Hematopoietic multipotent progenitor cell treated with erythropoietin and hydrocortisone succinate and interleukin-3 and kit ligand, for 8 days (in vitro differentiated cells): ENCODE results near the gene DCX.

ENCODE experiments used
- DNase-seq: peaks from one replicate; pipeline ENCODE4 v3.0.0-alpha.2; 2015

DCX gene

GRCh38 chrX:111302284-111302683 is 109.7 kb downstream of the DCX start:
- no peak for DNase-seq

- no peak for DNase-seq
These were observed 123.2 kb downstream of the DCX start for GRCh38 chrX:111288841-111289240.

- no peak for DNase-seq
These were observed 127.2 kb downstream of the DCX start for GRCh38 chrX:111284631-111285293.

GRCh38 chrX:111283446-111283845 is 128.5 kb downstream of the DCX start:
- no peak for DNase-seq

- DNase-seq, result no peak
These were observed 129.0 kb downstream of the DCX start for GRCh38 chrX:111282991-111283390.

- DNase-seq, result no peak
These were observed 129.9 kb downstream of the DCX start for GRCh38 chrX:111282139-111282538.

- no peak for DNase-seq
These were observed 141.7 kb downstream of the DCX start, which contains the start of gene CAPN6 for GRCh38 chrX:111270339-111270738. Gene CAPN6, minus strand, starts transcription at chrX:111270483. Its CDS starts 6,547 bp downstream, at chrX:111263936.

- no peak for DNase-seq
These were observed 143.5 kb downstream of the DCX start for GRCh38 chrX:111268506-111268905.

- DNase-seq, result no peak
These were observed 146.5 kb downstream of the DCX start for GRCh38 chrX:111265486-111265885.

- DNase-seq, result no peak
These were observed 147.6 kb downstream of the DCX start for GRCh38 chrX:111264385-111264784.

GRCh38 chrX:111262086-111262485 is 149.9 kb downstream of the DCX start:
- DNase-seq, result no peak

GRCh38 chrX:111260451-111260850 is 151.5 kb downstream of the DCX start:
- DNase-seq, result no peak

- DNase-seq, result no peak
These were observed 152.4 kb downstream of the DCX start for GRCh38 chrX:111259559-111259958.

- no peak for DNase-seq
These were observed 154.3 kb downstream of the DCX start for GRCh38 chrX:111257733-111258132.

GRCh38 chrX:111254896-111255693 is 156.9 kb downstream of the DCX start:
- DNase-seq, result no peak

- peak; percentile 2 for DNase-seq
These were observed 167.7 kb downstream of the DCX start for GRCh38 chrX:111244235-111244750.
